ENCODE data around the gene KLRC3.
"Not testable (repeated sequence)": the region's sequence is repeated elsewhere in the genome, so short reads cannot be mapped to it uniquely, and the experiment has no call there.

KLRC3 gene

GRCh38 chr12:10405294-10405693 is 15.1 kb downstream of the KLRC3 start:
- peak; percentile 46 for DNase-seq (ENCODE audit: low read depth, low spot score)
- H3K27ac ChIP-seq, result no peak overlapping the region

DNA sequence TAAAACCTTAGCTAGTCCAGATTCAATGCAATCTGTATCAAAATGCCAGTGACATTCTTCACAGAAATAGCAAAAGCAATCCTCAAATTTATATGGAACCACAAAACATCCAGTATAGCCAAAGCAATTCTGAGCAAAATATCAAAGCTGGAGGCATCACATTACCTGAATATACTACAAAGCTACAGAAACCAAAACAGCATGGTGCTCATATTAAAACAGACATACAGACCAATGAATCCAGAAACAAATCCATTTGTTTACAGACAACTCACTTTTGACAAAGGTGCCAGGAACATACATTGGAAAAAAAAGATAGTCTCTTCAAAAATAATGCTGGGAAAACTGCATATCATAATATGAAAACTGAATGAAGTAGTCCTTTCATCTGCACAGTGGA is 15.6 kb downstream of the KLRC3 start:
- H3K27ac ChIP-seq, result no peak overlapping the region
- DNase-seq (ENCODE audit: low read depth, low spot score), result no peak

GRCh38 chr12:10400829-10401228 is 19.6 kb downstream of the KLRC3 start:
- DNase-seq (ENCODE audit: low read depth, low spot score), result no peak

DNA sequence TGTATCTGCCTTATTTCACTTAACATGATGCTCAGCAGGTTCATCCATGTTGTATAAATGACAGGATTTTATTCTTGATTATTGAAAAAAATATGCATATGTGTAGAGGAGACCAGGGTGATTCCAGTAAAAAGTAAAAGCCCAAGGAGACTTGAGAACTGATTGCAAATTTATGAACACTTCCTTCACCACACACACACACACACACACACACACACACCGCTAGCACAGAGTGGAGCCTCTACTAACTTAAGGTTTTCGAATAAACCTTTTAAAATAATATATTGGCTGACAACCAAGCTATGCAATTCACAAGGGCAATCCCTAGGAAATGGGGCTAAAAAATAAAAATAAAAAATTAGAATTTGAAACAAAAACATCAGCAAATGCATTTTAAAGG is 22.2 kb downstream of the KLRC3 start:
- no peak overlapping the region for H3K27ac ChIP-seq
- no peak for DNase-seq (ENCODE audit: low read depth, low spot score)

More at GRCh38 chr12:10400829-10401228, 19.6 kb downstream of the KLRC3 start:
- H3K27ac ChIP-seq, result no peak overlapping the region

DNA sequence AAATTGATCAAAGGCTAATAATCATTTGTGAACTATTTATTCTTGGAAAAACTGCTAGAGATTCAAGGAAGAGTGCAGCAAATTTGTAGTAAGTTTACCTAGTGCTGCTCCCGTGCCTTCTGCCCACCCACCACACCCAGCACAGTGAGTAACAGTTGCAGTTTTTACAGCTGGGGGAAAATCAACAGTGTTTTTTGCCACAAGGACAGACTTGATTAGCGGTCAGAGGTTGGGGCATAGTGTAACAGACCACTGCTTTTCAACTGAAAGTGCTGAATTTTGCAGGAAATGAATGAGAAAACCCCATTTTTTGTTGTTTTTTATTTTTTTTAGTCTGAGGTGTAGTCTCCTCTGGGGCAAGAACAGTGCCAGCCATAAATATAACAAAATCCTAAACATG is 23.1 kb downstream of the KLRC3 start:
- no peak overlapping the region for H3K27ac ChIP-seq
- DNase-seq (ENCODE audit: low read depth, low spot score), result no peak

DNA sequence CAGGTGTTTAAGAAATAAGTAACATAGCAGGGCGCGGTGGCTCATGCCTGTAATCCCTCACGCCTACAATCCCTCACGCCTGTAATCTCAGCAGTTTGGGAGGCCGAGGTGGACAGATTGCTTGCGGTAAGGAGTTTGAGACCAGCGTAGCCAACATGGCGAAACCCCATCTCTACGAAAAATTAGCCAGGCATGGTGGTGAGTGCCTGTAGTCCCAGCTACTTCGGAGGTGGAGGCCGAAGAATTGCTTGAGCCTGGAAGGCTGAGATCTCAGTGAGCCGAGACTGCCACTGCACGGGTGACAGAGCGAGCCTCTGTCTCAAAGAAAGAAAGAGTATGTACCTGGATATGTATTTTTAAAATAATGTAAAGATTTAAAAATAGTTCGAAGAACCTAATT is 24.2 kb downstream of the KLRC3 start:
- peak overlapping the region; percentile 79 for H3K27ac ChIP-seq
- DNase-seq (ENCODE audit: low read depth, low spot score), result not testable (repeated sequence)

DNA sequence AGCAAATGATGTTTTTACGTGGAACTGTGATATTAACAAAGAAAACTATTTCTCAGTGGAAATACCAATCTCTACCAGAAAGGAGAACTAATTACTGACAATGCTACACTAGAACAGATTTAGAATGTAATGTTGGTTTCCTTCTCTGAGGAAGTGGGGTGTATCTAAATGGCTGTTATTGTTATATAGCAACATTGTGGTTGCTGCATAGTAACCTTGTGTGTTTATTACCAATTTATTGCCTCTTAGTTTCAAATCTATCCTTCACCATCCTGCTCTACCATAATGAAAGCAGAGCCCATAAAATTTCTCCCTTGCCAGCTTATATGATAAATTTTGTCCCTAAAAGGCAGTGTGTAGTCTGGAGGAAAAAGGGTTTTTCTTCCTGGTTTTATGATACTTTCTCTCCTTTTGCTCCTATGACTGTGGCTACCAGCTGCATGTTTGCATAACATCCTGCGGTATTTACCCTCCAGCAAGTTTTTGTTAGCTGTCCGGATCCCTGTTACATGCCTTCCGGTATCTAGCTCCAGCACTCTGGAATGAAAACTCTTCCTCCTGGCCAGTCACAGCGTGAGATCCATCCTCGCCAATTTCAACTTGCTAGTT is 24.9 kb downstream of the KLRC3 start:
- DNase-seq (ENCODE audit: low read depth, low spot score), result peak; percentile 77
- peak overlapping the region; percentile 79 for H3K27ac ChIP-seq

DNA sequence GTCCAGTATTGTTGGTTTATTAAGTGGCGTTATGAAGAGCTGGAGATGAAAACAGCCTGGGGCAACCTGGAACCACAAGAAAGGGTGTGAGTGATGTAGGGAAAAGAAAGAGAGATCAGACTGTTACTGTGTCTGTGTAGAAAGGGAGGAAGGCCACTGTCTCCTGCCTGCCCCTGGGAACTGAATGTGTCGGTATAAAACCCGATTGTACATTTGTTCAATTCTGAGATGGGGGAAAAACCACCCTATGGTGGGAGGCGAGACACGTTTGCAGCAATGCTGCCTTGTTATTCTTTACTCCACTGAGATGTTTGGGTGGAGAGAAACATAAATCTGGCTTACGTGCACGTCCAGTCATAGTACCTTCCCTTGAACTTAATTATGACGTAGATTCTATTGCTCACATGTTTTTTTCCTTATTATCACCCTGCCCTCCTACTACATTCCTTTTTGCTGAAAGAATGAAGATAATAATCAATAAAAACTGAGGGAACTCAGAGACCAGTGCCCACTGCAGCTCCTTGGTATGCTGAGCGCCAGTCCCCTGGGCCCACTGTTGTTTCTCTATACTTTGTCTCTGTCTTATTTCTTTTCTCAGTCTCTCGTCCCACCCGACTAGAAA is 25.8 kb downstream of the KLRC3 start:
- not testable (repeated sequence) for DNase-seq (ENCODE audit: low read depth, low spot score)

GRCh38 chr12:10393291-10393690 is 27.1 kb downstream of the KLRC3 start:
- DNase-seq (ENCODE audit: low read depth, low spot score), result no peak
- H3K27ac ChIP-seq, result peak overlapping the region; percentile 74

More for the DNA sequence above, 25.8 kb downstream of the KLRC3 start:
- H3K27ac ChIP-seq, result peak overlapping the region; percentile 79

DNA sequence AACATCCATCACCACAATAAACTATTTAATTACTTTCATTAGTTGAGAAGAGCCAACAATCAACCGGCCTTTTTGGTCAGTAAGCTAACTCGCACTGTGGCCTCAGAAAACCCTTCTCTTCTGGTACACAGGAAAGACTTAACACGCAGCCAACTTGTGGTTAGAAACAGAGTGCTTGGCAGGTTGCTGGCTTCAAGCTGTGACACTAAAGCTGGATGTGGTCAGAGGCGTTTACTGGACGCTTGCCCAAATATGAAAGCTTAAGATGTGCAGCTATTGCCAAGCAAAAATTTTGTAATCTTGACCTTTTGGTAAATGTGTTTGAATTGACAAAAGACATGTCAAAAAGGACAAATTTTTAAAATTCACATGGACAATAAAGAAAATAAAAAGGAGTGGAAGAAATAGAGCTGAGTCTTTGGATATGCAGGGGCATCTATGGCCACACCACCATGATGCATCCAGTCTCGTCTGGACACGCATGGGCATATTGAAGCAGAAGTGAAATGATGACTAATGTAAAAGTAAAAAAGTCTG is 27.9 kb downstream of the KLRC3 start:
- H3K27ac ChIP-seq, result peak overlapping the region; percentile 74
- peak; percentile 71 for DNase-seq (ENCODE audit: low read depth, low spot score)

GRCh38 chr12:10390991-10391390 is 29.4 kb downstream of the KLRC3 start:
- peak overlapping the region; percentile 74 for H3K27ac ChIP-seq
- not testable (repeated sequence) for DNase-seq (ENCODE audit: low read depth, low spot score)

GRCh38 chr12:10389904-10390303 is 30.5 kb downstream of the KLRC3 start, which contains the start of gene KLRK1:
TSS of gene KLRK1 (minus strand) at chr12:10390041. CDS start at chr12:10388810, 1,231 bp downstream.
- no peak within 1 kb of the TSS for H3K27ac ChIP-seq
- DNase-seq (ENCODE audit: low read depth, low spot score), result no peak

DNA sequence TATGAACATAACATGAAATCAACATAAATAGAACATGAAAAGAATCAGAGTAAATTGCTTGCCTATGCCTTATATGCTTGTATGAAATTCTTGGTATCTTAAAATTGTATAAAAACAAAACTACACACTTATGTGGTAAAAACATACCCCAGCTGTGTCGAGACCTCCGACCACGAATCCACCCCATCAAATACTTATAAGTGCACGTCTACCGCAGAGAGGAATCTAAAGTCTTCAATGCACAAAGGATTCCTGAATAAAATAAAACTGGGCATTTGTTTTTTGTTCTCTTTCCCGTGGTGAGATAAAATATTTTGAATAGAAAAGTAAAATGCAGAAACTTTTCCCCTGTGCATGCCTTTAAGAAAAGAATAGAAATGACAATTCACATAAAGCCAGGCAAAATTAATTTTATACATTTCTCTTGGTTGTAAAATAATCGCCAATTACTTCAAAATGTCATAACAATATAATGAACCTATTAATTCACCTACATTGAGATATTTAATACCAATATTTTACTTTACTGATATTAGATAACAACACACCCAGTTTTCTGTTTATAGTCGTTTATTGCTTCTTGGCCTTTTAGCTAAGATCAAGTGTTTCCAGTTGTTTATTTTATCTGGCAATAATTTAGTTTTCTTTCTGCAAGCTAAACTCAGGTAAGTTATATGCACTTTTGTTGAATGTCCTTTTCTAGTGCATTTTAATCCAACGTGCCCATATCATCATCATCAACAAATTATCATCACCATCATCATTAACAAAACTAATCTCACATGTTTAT is 31.6 kb downstream of the KLRC3 start:
- no peak for DNase-seq (ENCODE audit: low read depth, low spot score)
- no peak overlapping the region for H3K27ac ChIP-seq

- not testable (repeated sequence) for DNase-seq (ENCODE audit: low read depth, low spot score); H3K27ac ChIP-seq
Measured at GRCh38 chr12:10387498-10387897, 32.9 kb downstream of the KLRC3 start.

GRCh38 chr12:10386857-10387256 is 33.5 kb downstream of the KLRC3 start:
- no peak for DNase-seq (ENCODE audit: low read depth, low spot score)
- no peak overlapping the region for H3K27ac ChIP-seq

GRCh38 chr12:10385166-10385613 is 35.2 kb downstream of the KLRC3 start:
- DNase-seq (ENCODE audit: low read depth, low spot score), result peak; percentile 74
- peak overlapping the region; percentile 51 for H3K27ac ChIP-seq

- H3K27ac ChIP-seq, result peak overlapping the region; percentile 51
- no peak for DNase-seq (ENCODE audit: low read depth, low spot score)
Measured at GRCh38 chr12:10384191-10384590, 36.2 kb downstream of the KLRC3 start.

GRCh38 chr12:10381928-10382628 is 38.3 kb downstream of the KLRC3 start:
- no peak for DNase-seq (ENCODE audit: low read depth, low spot score)
- no peak overlapping the region for H3K27ac ChIP-seq

- not testable (repeated sequence) for DNase-seq (ENCODE audit: low read depth, low spot score)
- peak overlapping the region; percentile 19 for H3K27ac ChIP-seq
Measured at GRCh38 chr12:10378737-10379136, 41.7 kb downstream of the KLRC3 start.

DNA sequence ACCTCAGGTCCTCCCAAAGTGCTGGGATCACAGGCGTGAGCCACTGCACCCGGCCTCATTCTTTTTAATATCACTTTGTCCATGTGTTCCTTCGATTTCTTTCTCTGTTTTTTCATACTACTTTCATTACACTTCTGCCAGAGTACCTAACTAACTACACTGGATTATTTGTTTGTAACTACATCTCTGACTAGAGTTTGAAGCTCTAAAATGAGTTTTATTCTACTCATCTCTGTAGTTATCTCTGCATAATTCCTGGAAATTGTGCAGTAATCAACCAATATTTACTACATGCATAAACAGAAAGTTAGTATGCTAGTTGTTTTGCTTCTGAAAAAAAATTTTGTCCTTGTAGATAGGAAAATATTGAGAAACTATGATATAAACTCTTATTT is 45.8 kb downstream of the KLRC3 start:
- DNase-seq (ENCODE audit: low read depth, low spot score), result no peak
- no peak overlapping the region for H3K27ac ChIP-seq

Measured in epithelial cell of prostate (primary cell).